Natural killer cell (primary cell): ENCODE data around the gene H1-8. TPM values are rescaled to one million over a fixed set of nuclear protein-coding genes. Genes with fewer than 3 reads are reported as not detected.
"Not testable (repeated sequence)": the region's sequence is repeated elsewhere in the genome, so short reads cannot be mapped to it uniquely, and the experiment has no call there.

Experiments used
- ATAC-seq, 3 donors: fragments of 150-1000 bp in 2 of 3; fragments of 200-7000 bp in 1 of 3; cut with Tn5 transposase; 1 replicate in 1 of 3; 2 replicates in 2 of 3; pipeline ENCODE4 v1.10.0; 2021; ENCODE audit warnings: mild to moderate bottlenecking in 2 of 3, moderate library complexity in 2 of 3
- DNase-seq, 2 donors: peaks; one replicate each; pipeline versions ENCODE4 v3.0.0 to v3.0.0-alpha.2; 2013 to 2021; ENCODE audit warnings: mixed read lengths in 1 of 2
- H3K27ac ChIP-seq: one replicate; pipeline ENCODE4 v1.5.1; 2013; ENCODE audit warnings: mild to moderate bottlenecking, low read length
- H3K27me3 ChIP-seq: one replicate; pipeline ENCODE4 v1.6.1; 2013; ENCODE audit warnings: low read length; ENCODE audit not compliant: control insufficient read depth, insufficient read depth
- H3K36me3 ChIP-seq: one replicate; pipeline ENCODE4 v1.6.1; 2013; ENCODE audit warnings: low read length; ENCODE audit not compliant: control insufficient read depth, insufficient read depth
- H3K4me1 ChIP-seq: one replicate; pipeline ENCODE4 v1.6.1; 2013; ENCODE audit warnings: low read length; ENCODE audit not compliant: control insufficient read depth, insufficient read depth
- H3K4me3 ChIP-seq: one replicate; pipeline ENCODE4 v1.5.1; 2013; ENCODE audit warnings: low read length
- H3K9me3 ChIP-seq: one replicate; pipeline ENCODE4 v1.6.1; 2013; ENCODE audit warnings: low read length; ENCODE audit not compliant: control insufficient read depth, insufficient read depth
- H3K27ac Mint-ChIP-seq, 2 donors: one replicate each; pipeline ENCODE4 v1.8.0; 2022; ENCODE audit warnings: mild to moderate bottlenecking in 2 of 2, mixed read lengths in 2 of 2, moderate library complexity in 1 of 2
- H3K27me3 Mint-ChIP-seq, 2 donors: one replicate each; pipeline ENCODE4 v1.8.0; 2022; ENCODE audit warnings: low read depth in 2 of 2, mixed read lengths in 2 of 2
- H3K36me3 Mint-ChIP-seq: one replicate; pipeline ENCODE4 v1.8.0; 2022; ENCODE audit warnings: mixed read lengths
- H3K4me1 Mint-ChIP-seq, 2 donors: one replicate each; pipeline ENCODE4 v1.8.0; 2022; ENCODE audit warnings: mixed read lengths in 2 of 2
- H3K4me3 Mint-ChIP-seq: one replicate; pipeline ENCODE4 v1.8.0; 2022; ENCODE audit warnings: mild to moderate bottlenecking, moderate library complexity, mixed read lengths
- H3K9me3 Mint-ChIP-seq, 2 donors: one replicate each; pipeline ENCODE4 v1.8.0; 2022; ENCODE audit warnings: mixed read lengths in 2 of 2
- WGBS: methylation state at CpG from one replicate; pipeline ENCODE4 v1.1.7; 2013; ENCODE audit warnings: missing lambda C conversion rate; ENCODE audit not compliant: insufficient coverage; 5-methylcytosine and 5-hydroxymethylcytosine counted together
- intact Hi-C: fragments of 100-400 bp; cut with micrococcal nuclease; formaldehyde crosslinking; loops from one replicate; pipeline ENCODE4 v1.14.2; 2022
- total RNA-seq, 4 donors: library from RNA; stranded (reverse); fragments of 120-200 nt in 1 of 4; gene quantifications; one replicate each; pipeline versions ENCODE4 v1.2.3 to v1.2.4, GENCODE V29; 2013 to 2022
- TF ChIP-seq, protein P1 (sequence below): fragments of 200-600 bp; IDR thresholded peaks from one replicate; pipeline ENCODE4 v1.8.0; 2022; ENCODE audit warnings: antibody characterized with exemption

H1-8 gene
- total RNA-seq, 3 donors from 2014 or later (not counting 1 experiment from before 2014, with no cell fraction given), result not detected

DNA sequence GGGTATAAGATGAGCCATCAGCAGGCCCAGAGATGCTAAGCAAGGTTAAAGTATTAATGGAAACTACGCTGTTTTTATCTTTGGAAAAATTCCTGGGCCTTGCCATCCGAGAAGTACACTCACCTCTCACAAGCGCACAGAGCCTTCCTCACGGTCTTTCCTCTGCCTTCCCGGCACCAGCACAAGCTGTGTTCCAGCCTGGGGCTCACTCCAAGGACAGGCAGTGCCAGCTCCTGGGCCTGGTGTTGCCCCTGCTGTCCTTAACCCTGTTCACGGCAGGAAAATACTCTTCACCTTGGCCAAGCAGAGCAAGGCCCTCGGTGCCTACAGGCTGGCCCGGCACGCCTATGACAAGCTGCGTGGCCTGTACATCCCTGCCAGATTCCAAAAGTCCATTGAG lies 28.9 kb upstream of the H1-8 start:
- H3K27me3 Mint-ChIP-seq, result no peaks in the 10 kb centered on the region
- no peaks in the 10 kb centered on the region for H3K27me3 ChIP-seq
- TF ChIP-seq, protein P1, sequence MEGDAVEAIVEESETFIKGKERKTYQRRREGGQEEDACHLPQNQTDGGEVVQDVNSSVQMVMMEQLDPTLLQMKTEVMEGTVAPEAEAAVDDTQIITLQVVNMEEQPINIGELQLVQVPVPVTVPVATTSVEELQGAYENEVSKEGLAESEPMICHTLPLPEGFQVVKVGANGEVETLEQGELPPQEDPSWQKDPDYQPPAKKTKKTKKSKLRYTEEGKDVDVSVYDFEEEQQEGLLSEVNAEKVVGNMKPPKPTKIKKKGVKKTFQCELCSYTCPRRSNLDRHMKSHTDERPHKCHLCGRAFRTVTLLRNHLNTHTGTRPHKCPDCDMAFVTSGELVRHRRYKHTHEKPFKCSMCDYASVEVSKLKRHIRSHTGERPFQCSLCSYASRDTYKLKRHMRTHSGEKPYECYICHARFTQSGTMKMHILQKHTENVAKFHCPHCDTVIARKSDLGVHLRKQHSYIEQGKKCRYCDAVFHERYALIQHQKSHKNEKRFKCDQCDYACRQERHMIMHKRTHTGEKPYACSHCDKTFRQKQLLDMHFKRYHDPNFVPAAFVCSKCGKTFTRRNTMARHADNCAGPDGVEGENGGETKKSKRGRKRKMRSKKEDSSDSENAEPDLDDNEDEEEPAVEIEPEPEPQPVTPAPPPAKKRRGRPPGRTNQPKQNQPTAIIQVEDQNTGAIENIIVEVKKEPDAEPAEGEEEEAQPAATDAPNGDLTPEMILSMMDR, result no peak
- ATAC-seq (no peak), DNase-seq (no peak)
- H3K4me3 ChIP-seq, result no peak overlapping the region
- H3K9me3 ChIP-seq, result no peaks in the 10 kb centered on the region
- H3K36me3 ChIP-seq, result no peaks in the 10 kb centered on the region
- intact Hi-C loops, result no loop called here
- H3K27ac Mint-ChIP-seq, result no peak overlapping the region
- peaks cover 4% of the 10 kb centered on the region for H3K4me1 ChIP-seq
- no peaks in the 10 kb centered on the region for H3K36me3 Mint-ChIP-seq
- peaks cover 7 to 9% of the 10 kb centered on the region in 2 donors for H3K4me1 Mint-ChIP-seq
- WGBS, result 93% methylated on average over 10 of the region's 10 CpGs
- H3K27ac ChIP-seq, result no peak overlapping the region
- H3K9me3 Mint-ChIP-seq, result no peaks in the 10 kb centered on the region
- no peak overlapping the region for H3K4me3 Mint-ChIP-seq

- Mint-ChIP-seq H3K4me3 (no peak overlapping the region), H3K27ac (no peak overlapping the region), H3K36me3 (no peaks in the 10 kb centered on the region), H3K27me3 (no peaks in the 10 kb centered on the region), H3K4me1 (peaks cover 7 to 9% of the 10 kb centered on the region in 2 donors), H3K9me3 (no peaks in the 10 kb centered on the region)
- WGBS, result 93% methylated on average over 6 of the region's 6 CpGs
- peaks cover 4% of the 10 kb centered on the region for H3K4me1 ChIP-seq
- H3K36me3 ChIP-seq, result no peaks in the 10 kb centered on the region
- no peak for DNase-seq
- no peaks in the 10 kb centered on the region for H3K9me3 ChIP-seq
- H3K27me3 ChIP-seq, result no peaks in the 10 kb centered on the region
- no peak for ATAC-seq
- TF ChIP-seq, protein P1, result no peak
- intact Hi-C loops, result no loop called here
- H3K4me3 ChIP-seq, result no peak overlapping the region
- no peak overlapping the region for H3K27ac ChIP-seq
Measured at GRCh38 chr3:129514563-129514962, 28.4 kb upstream of the H1-8 start.

DNA sequence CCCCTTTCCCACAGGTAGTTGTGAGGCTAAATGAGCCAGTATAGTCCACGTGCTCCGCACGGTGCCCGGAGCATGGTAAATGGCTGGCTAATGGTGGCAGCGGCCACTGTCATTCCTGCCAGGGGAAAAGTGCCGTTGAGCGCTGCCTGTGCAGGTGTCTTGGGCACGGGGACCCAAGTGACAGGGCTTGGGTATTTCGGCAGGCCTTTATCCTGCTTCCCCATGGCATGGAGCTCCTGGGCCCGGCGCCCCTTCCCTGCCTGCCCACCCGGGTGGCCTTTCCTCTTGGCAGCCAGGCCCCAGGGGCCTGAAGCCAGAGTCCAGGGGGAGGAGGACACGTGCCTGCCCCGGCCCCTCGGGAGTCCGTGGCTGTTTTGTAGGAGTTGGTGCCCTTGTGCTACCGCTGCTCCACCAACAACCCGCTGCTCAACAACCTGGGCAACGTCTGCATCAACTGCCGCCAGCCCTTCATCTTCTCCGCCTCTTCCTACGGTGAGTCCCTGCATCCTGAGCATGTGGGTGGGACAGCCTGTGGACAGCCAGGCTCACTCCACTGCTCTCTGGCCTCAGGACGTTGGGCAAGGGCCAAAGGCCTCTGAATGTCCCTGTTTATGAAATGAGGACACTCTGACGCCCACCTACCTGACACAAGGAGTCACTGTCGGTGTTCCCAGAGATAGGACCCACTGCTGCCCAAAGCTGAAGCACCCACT lies 27.7 kb upstream of the H1-8 start:
- H3K36me3 Mint-ChIP-seq, ATAC-seq, intact Hi-C loops, H3K36me3 ChIP-seq, H3K27ac ChIP-seq, H3K27me3 Mint-ChIP-seq, H3K4me1 Mint-ChIP-seq, DNase-seq, H3K27me3 ChIP-seq, H3K4me3 Mint-ChIP-seq, H3K9me3 ChIP-seq, H3K4me3 ChIP-seq, H3K9me3 Mint-ChIP-seq, H3K4me1 ChIP-seq, H3K27ac Mint-ChIP-seq: not testable (repeated sequence)
- whole genome bisulfite sequencing, result 98% methylated on average over 16 of the region's 25 CpGs

- intact Hi-C loops, H3K36me3 ChIP-seq, H3K27me3 ChIP-seq, H3K27ac Mint-ChIP-seq, H3K4me1 ChIP-seq, H3K27me3 Mint-ChIP-seq, H3K27ac ChIP-seq, H3K4me3 ChIP-seq, ATAC-seq, H3K9me3 Mint-ChIP-seq, H3K9me3 ChIP-seq, H3K4me3 Mint-ChIP-seq, H3K36me3 Mint-ChIP-seq, DNase-seq, H3K4me1 Mint-ChIP-seq: not testable (repeated sequence)
- WGBS, result 96% methylated on average over 7 of the region's 7 CpGs
Measured at GRCh38 chr3:129515821-129516432, 27.0 kb upstream of the H1-8 start.
